MG63 (cell line): ENCODE results near the gene GPR157. TPM values are rescaled to one million over a fixed set of nuclear protein-coding genes. Genes with fewer than 3 reads are reported as not detected.
A peak's percentile ranks its signal among the peaks of the same experiment; 100 is the strongest.
"Not testable (repeated sequence)": the region's sequence is repeated elsewhere in the genome, so short reads cannot be mapped to it uniquely, and the experiment has no call there.

ENCODE experiments used
- DNase-seq: peaks from one replicate; pipeline ENCODE4 v3.0.0-alpha.2; 2020
- H3K27me3 ChIP-seq: fragments of 250-450 bp; sonication (Bioruptor Pico); 2 replicates; pipeline ENCODE4 v1.5.1; 2020; ENCODE audit warnings: mild to moderate bottlenecking, moderate library complexity
- H3K36me3 ChIP-seq: fragments of 250-450 bp; sonication (Bioruptor Pico); 2 replicates; pipeline ENCODE4 v1.5.1; 2020; ENCODE audit warnings: mild to moderate bottlenecking, moderate library complexity
- H3K4me3 ChIP-seq: fragments of 250-450 bp; sonication (Bioruptor Pico); 2 replicates; pipeline ENCODE4 v1.5.1; 2020; ENCODE audit warnings: mild to moderate bottlenecking, moderate library complexity
- H3K9me3 ChIP-seq: fragments of 250-450 bp; sonication (Bioruptor Pico); 2 replicates; pipeline ENCODE4 v1.5.1; 2020; ENCODE audit warnings: mild to moderate bottlenecking, moderate library complexity
- total RNA-seq: library from RNA; depleted of rRNA; stranded (reverse); fragments of >200 nt; shearing (Covaris generic); gene quantifications from 2 replicates; pipeline ENCODE4 v1.2.3, GENCODE V29; 2014; ENCODE audit warnings: low replicate concordance

GPR157 gene
- total RNA-seq, 1 experiment from 2014 or later = 5.2 TPM

DNA sequence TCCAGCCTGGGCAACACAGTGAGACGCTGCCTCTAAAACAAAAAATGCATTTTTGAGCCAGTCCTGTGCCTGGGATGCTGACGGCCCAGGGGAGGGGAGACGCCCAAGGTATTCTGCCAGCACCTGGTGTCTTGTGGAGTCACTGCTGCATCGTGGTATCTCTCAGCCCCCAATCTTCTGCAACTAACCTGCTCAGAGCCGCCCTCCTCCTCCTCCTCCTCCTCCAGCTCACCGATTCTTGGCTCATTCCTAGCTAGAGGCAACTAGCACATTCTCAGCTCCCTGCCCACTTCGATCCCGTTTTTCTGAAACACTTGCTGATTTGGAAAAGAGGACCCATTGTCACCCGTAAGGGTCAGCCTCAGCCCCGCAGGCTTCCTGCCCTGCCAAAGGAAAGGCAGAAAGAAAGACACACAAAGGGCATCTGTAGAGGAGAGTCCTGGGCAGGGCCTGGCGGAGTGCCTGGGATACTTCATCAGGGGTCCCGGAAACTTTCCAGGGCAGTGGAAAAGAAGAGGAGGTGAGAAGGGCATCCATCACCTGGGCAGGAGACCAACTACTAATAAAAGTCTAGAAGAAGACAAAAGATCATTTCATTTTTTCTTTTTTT is 20.7 kb downstream of the GPR157 start:
- peaks cover 33% of the 10 kb centered on the region for H3K36me3 ChIP-seq
- H3K4me3 ChIP-seq = no peak overlapping the region
- no peak for DNase-seq
- H3K9me3 ChIP-seq = no peaks in the 10 kb centered on the region
- no peaks in the 10 kb centered on the region for H3K27me3 ChIP-seq

GRCh38 chr1:9107136-9107535 is 21.8 kb downstream of the GPR157 start:
- Histone ChIP-seq H3K36me3 (peaks cover 33% of the 10 kb centered on the region), H3K27me3 (no peaks in the 10 kb centered on the region), H3K4me3 (no peak overlapping the region), H3K9me3 (no peaks in the 10 kb centered on the region)
- DNase-seq = no peak

- no peak for DNase-seq
- Histone ChIP-seq H3K36me3 (peaks cover 33% of the 10 kb centered on the region), H3K4me3 (no peak overlapping the region), H3K27me3 (no peaks in the 10 kb centered on the region), H3K9me3 (no peaks in the 10 kb centered on the region)
These were observed 22.6 kb downstream of the GPR157 start for GRCh38 chr1:9106286-9106685.

GRCh38 chr1:9105336-9105867 is 23.5 kb downstream of the GPR157 start:
- no peak for DNase-seq
- peaks cover 27% of the 10 kb centered on the region for H3K36me3 ChIP-seq
- no peak overlapping the region for H3K4me3 ChIP-seq
- H3K9me3 ChIP-seq = no peaks in the 10 kb centered on the region
- no peaks in the 10 kb centered on the region for H3K27me3 ChIP-seq

- DNase-seq = peak; percentile 49
- Histone ChIP-seq H3K27me3 (no peaks in the 10 kb centered on the region), H3K4me3 (no peak overlapping the region)
These were observed 27.3 kb downstream of the GPR157 start for GRCh38 chr1:9101510-9102146.

GRCh38 chr1:9100471-9101043 is 28.3 kb downstream of the GPR157 start:
- no peak for DNase-seq
- Histone ChIP-seq H3K36me3 (peaks cover 13% of the 10 kb centered on the region), H3K9me3 (no peaks in the 10 kb centered on the region), H3K27me3 (no peaks in the 10 kb centered on the region), H3K4me3 (no peak overlapping the region)

More at GRCh38 chr1:9101510-9102146, 27.3 kb downstream of the GPR157 start:
- Histone ChIP-seq H3K36me3 (peaks cover 13% of the 10 kb centered on the region), H3K9me3 (no peaks in the 10 kb centered on the region)

GRCh38 chr1:9099555-9099954 is 29.3 kb downstream of the GPR157 start:
- peaks cover 13% of the 10 kb centered on the region for H3K36me3 ChIP-seq

GRCh38 chr1:9097947-9098705 is 30.8 kb downstream of the GPR157 start:
- Histone ChIP-seq H3K4me3 (no peak overlapping the region), H3K36me3 (peaks cover 7% of the 10 kb centered on the region), H3K27me3 (no peaks in the 10 kb centered on the region), H3K9me3 (no peaks in the 10 kb centered on the region)
- DNase-seq = peak; percentile 56

More at GRCh38 chr1:9099555-9099954, 29.3 kb downstream of the GPR157 start:
- H3K27me3 ChIP-seq = no peaks in the 10 kb centered on the region
- no peak overlapping the region for H3K4me3 ChIP-seq
- H3K9me3 ChIP-seq = no peaks in the 10 kb centered on the region
- no peak for DNase-seq

DNA sequence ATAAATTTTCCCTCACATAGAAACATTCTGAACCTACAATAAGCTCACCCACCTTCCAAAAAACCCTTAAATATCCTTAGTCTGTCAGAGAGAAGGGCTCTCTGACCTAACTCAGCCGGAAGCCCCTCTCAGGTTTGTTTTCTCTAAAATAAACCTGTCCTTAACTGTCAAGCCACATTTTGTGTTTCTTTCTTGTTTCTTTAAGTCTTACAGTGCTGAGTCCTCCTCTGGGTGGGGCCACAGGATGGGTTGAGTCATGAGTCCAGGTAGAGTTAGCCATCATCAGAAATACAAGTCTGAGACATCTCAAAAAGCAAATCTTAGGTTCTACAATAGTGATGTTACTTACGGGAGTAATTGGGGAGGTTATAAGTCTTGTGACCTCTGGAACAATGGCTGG is 33.1 kb downstream of the GPR157 start:
- H3K27me3 ChIP-seq = no peaks in the 10 kb centered on the region

DNA sequence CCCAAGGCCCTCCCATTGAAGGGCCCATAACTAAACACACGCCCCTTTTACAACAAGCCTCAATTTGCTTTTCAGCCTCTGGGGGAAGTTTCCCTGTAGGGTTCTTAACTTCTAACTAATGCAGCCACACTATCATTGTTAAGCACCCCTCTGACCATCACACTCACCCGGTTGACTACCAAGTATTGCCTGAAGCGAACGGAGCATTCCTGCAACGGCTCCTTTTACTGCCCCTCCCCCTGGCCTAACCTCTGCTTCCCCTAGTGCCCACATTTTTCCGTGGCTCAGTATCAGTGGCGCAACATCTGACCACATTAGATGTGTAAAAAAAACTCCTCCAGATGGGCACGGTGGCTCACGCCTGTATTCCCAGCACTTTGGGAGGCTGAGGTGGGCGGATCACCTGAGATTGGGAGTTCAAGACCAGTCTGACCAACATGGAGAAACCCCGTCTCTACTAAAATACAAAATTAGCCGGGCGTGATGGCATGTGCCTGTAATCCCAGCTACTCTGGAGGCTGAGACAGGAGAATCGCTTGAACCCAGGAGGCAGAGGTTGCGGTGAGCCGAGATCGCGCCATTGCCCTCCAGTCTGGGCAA is 34.8 kb downstream of the GPR157 start:
- H3K9me3 ChIP-seq, H3K4me3 ChIP-seq, H3K36me3 ChIP-seq, H3K27me3 ChIP-seq, DNase-seq: not testable (repeated sequence)

More for the DNA sequence above, 33.1 kb downstream of the GPR157 start:
- DNase-seq = no peak
- Histone ChIP-seq H3K9me3 (no peaks in the 10 kb centered on the region), H3K36me3 (peaks cover 7% of the 10 kb centered on the region), H3K4me3 (no peak overlapping the region)

DNA sequence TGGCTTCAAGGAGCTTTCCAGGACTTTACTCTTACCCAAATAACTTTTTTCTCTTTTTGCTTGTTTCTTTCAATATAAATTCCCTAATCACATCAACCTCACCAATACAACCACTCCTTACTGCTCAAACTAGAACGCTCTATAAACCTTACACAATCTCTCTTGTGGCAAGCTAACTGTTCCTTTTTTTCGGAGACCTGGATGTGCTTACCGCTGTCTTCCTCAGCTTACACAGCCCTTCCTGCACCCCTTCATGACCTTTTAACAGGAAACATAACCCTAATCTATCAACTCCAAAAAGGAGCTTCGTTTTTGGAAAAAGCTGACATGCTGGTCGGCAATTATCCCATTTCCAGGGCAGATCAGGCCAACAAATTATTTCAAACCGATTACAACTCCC is 35.3 kb downstream of the GPR157 start:
- Histone ChIP-seq H3K27me3 (no peaks in the 10 kb centered on the region), H3K4me3 (no peak overlapping the region), H3K9me3 (peaks cover 2% of the 10 kb centered on the region), H3K36me3 (0 out of 2 replicates have a peak, but pooled peaks cover under 1% of the 10 kb centered on the region)
- DNase-seq = no peak

DNA sequence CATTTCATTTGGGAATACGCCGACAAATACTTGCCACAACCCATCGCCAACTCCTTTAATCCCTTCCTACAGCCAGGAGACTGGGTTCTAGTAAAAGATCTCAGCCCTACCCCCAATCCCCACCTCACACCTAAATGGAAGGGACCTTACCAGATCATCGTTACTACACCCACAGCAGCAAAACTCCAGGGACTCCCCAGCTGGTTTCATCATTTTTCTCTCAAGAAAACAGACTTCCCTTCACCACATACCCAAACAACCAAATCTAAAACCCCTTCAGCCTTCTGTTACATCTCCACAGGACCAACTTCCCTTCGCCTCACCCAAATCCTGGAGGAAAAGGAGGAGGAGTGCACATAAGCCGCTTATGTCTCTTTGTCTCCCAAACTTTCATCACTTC is 35.8 kb downstream of the GPR157 start:
- H3K36me3 ChIP-seq = no peaks in the 10 kb centered on the region
- no peak for DNase-seq
- no peaks in the 10 kb centered on the region for H3K27me3 ChIP-seq
- H3K9me3 ChIP-seq = peaks cover 2% of the 10 kb centered on the region
- no peak overlapping the region for H3K4me3 ChIP-seq

GRCh38 chr1:9088807-9089206 is 40.1 kb downstream of the GPR157 start:
- Histone ChIP-seq H3K36me3 (no peaks in the 10 kb centered on the region), H3K9me3 (peaks cover 8% of the 10 kb centered on the region), H3K27me3 (no peaks in the 10 kb centered on the region), H3K4me3 (no peak overlapping the region)
- DNase-seq = no peak

DNA sequence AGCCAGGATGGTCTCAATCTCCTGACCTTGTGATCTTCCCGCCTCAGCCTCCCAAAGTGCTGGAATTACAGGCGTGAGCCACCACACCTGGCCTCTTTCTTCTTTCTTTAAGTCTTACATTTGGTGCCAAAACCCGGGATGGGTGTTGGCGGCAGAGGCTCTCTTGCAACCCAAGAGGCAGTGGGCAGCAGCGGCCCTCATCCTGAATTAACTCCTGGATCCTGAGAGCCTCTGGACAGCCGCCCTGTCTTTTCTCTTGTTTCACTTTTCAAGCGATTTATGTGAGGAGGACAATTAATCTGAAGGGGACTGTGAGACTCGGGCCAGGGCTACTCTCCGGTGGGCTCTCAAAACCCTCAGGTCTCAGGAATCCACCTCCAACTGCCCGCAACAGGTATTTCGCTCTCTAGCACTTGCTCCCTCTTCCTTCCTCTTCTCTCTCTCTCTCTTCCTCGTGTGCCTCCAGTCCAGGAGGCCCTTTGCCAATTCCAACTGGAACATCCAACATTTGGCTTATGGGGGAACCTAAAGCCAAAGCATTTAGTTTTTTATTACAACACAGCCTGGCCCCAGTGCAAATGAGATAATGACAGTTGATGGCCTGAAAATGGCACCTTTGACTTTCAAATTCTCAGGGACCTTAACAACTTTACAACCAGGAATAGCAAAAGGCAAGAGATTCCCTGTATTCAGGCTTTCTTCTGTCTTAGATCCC is 41.3 kb downstream of the GPR157 start:
- Histone ChIP-seq H3K4me3 (no peak overlapping the region), H3K9me3 (peaks cover 8% of the 10 kb centered on the region), H3K27me3 (no peaks in the 10 kb centered on the region), H3K36me3 (no peaks in the 10 kb centered on the region)
- no peak for DNase-seq

DNA sequence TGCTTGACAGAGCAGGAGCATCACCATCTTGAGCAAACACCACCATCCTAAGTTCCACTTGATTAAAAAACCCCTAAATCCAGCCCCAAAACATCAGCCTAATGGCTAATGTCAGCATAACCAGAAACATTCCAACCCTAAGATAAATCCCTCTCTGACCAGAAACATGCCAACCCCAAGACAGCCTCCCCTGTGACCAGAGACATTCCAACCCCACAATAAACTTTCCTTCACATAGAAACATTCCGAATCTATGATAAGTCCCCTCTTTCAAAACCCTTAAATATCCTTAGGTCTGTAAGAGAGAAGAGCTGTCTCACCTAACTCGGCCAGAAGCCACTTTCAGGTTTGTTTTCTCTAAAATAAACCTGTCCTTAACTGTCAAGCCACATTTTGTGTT is 42.1 kb downstream of the GPR157 start:
- no peak for DNase-seq
- Histone ChIP-seq H3K4me3 (no peak overlapping the region), H3K9me3 (peaks cover 8% of the 10 kb centered on the region), H3K36me3 (no peaks in the 10 kb centered on the region), H3K27me3 (no peaks in the 10 kb centered on the region)

GRCh38 chr1:9086045-9086444 is 42.9 kb downstream of the GPR157 start:
- peaks cover 8% of the 10 kb centered on the region for H3K9me3 ChIP-seq
- DNase-seq = no peak
- no peak overlapping the region for H3K4me3 ChIP-seq
- H3K27me3 ChIP-seq = no peaks in the 10 kb centered on the region
- H3K36me3 ChIP-seq = no peaks in the 10 kb centered on the region
